Stimulated activated naive CD8-positive, alpha-beta T cell treated with anti-CD3 and anti-CD28 coated beads, Interleukin-15, Interleukin-2, amounts not matched to agents 100 U/mL and 50 U/mL, for 24 hours (primary cell): ENCODE results near the gene STARD3.
"Not testable (repeated sequence)": the region's sequence is repeated elsewhere in the genome, so short reads cannot be mapped to it uniquely, and the experiment has no call there.

Experiments used
- ATAC-seq: fragments of 150-1000 bp; cut with Tn5 transposase; one replicate; pipeline ENCODE4 v1.10.0; 2021
- DNase-seq: peaks from one replicate; pipeline ENCODE4 v3.0.0; 2021

STARD3 gene

DNA sequence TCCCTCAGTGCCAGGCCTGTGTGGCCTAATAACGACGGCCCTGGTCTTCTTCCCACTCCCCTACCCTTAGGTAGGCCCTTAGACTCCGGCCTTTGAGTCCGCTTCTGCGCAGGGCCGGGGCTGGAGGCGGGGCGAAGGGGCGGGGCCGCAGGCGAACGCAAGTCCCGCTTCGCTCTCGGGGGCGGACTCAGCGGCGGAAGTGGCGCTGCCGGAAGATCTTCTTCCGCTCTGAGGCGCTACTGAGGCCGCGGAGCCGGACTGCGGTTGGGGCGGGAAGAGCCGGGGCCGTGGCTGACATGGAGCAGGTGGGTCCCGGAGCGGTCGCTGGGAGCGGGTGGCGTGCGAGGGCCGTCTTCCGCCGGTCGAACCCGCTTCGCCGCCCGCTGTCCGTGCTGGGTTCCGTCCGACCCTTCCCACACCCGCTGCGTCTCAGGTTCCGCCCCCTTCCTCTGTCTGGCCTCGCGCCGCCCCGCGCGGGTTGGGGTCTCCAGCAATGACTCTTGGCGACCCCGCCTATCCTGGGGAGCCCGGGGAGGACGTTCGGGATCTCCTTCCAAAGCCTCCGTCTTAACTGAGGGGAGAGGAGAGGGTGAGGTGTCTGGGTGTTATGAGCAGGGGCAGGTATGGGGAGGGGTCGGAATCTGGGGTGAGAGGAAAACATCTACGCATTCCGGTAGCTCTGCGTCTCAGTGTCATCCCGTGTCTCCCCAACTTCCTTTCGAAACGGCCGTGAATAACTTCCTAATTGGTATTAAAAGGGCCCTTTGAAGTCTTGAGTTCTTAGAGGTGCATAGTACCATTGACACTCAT lies at the start of gene STARD3:
TSS of gene STARD3 (plus strand) at position 218 of the 810 bp plus-strand sequence. CDS start 16,388 bp downstream, outside the sequence.
- ATAC-seq = peak; percentile 94
- peak; percentile 96 for DNase-seq

DNA sequence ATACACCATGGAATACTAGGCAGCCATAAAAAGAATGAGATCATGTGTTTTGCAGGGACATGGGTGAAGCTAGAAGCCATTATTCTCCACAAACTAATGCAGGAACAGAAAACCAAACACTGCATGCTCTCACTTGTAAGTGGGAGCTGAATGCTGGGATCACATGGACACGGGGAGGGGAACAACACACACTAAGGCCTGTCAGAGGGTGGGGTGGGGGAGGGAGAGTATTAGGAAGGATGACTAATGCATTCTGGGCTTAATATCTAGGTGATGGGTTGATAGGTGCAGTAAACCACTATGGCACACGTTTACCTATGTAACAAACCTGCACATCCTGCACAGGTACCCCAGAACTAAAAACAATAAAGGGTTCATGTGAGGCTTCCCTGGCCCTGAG lies 46.8 kb upstream of the STARD3 start:
- not testable (repeated sequence) for ATAC-seq, DNase-seq

DNA sequence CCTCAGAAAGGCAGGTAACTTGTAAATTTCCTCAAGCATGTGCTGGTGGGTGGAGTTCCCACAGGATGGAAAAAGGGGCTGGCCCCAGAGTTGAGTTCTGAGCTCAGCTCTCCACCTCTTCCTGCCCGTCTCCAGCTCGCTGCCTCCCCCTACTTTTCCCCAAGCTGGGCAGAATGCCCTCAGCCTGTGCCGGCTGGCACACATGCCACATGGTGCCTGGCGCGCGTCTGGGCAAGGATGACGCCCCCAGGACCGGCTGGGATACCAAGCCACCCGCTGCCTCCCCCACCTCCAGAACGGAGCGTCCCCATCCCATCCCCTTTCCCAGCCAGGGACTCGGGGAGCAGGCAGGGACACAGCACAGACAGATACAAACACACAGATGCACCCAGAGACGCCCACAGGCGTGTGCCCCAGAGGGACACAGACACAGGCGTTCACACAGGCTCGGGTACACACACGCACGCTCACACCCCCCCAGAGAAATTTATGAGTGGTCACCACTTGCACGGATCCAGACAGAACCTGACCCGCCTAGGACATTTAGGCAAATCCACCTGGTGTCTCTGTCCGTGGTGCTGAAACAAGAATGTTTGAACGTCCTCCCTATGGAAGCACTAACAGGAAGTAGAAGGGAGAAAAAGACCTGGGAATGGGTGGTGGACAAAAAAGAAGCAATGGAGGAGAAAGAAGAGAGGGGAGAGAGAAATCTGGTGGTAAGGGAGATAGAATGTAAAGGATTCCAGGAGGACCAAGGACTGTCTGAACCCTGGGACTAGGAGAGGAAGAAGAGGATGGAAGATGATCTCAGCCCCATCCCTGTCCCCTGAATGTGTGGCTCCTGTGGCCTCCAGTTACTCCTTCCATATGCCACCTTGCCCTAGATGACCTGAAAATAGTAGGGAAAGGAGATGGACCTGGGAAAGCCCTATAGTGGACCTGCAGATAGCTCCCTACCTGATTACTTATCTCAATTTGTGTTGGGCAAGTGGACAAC lies 44.7 kb upstream of the STARD3 start:
- ATAC-seq (peak; percentile 36), DNase-seq (peak; percentile 39)

DNA sequence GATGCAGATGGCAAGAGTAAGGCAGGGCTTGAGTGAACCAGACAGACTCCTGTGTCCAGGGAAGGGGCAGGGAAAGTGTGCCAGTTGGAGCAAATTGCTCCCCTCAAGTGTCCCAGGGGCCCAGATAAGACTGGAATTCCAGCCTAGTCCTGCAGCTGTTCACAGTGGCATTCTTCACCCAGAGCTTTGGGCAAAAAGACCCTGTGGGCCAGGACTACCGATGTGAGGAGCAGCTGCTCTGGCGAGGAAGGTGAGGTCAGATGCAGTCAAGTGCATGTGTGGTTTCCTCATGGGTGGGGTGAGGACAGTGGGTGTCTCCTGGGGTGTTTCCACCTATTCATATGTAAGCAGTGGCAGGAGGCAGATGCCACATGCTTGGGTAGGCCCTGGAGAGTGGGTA lies 43.6 kb upstream of the STARD3 start:
- DNase-seq (no peak), ATAC-seq (no peak)

DNA sequence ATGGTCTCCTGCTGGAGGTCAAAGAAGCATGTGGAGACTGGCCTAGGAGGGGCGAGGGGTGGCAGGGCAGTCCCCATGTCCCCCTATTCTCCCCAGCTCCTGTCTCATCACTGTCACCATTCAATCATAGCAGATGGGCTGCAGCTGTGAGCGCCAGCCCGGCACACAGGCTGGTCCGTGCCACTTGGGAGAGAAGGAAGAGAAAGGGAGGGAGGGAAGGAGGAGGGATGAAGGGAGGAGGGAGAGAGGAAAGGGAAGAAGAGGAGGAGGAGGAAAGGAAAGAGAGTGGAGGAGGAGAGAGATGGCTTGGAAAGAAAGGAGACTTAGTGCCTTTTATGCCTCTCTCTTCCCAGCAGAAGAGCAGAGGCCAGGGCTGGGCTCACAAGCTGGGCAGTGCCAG lies 41.6 kb upstream of the STARD3 start:
- no peak for DNase-seq
- ATAC-seq = no peak

DNA sequence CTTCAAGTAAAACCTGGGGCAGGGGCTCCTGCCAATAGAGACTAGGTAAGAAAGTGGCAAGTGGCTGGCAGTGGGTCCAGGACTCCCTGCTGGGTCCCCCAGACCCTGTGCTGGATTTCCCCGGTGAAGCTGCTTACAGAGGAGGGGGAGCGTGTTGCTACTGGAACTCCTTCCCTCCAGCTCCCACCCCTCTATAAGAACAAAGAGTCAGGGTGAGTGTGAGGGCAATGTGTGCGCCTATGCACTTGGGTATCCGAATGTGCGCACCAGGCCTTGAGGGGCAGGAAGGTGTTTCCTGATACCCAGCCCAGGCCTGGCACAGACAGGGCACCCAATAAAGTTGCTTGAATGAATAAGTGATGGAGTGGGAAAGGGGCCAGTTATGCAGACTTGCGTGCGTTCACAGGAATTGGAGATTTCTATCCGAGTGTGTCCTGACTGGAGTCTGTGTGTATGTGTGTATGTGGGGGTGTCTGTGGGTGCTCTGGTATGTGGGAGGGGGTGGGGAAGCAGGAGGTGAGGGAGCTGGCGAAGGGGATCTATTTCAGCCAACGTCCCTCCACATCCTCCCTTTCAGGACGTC lies 40.9 kb upstream of the STARD3 start:
- DNase-seq (no peak), ATAC-seq (no peak)

DNA sequence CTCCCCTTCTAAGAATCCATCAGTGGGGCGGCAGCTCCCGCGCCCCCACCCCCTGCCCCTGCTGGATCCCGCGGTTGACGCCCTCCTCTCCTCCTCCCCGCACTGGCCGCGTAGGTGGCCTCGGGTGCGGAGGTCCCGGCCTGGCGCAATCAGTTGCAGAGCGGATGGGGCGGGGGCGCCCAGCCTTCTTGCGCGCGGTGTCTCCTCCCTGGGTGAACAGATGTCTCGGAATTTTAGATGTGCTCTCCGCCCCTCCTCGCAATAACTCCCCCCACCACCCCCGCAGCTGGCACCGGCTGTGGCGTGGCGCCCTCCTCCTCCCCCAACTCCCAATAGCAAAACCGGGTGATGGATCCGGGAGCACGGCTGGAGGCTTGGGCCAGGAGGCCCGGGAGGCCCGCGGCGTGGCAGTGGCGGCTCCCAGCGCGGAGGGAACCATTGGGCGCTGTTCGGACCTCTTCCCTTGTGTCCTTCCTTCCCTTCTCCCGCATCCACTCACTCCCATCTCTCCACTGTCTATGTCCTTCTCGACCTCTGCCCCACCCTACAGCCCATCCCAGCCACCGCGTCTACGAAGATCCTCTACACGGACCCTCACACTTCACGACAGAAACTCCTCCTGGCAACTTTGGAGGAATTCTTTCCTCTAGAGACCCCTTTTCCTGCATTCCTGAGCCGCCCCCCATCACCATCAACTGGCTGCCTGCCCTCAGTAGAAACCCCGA lies 40.2 kb upstream of the STARD3 start:
- no peak for DNase-seq
- no peak for ATAC-seq

DNA sequence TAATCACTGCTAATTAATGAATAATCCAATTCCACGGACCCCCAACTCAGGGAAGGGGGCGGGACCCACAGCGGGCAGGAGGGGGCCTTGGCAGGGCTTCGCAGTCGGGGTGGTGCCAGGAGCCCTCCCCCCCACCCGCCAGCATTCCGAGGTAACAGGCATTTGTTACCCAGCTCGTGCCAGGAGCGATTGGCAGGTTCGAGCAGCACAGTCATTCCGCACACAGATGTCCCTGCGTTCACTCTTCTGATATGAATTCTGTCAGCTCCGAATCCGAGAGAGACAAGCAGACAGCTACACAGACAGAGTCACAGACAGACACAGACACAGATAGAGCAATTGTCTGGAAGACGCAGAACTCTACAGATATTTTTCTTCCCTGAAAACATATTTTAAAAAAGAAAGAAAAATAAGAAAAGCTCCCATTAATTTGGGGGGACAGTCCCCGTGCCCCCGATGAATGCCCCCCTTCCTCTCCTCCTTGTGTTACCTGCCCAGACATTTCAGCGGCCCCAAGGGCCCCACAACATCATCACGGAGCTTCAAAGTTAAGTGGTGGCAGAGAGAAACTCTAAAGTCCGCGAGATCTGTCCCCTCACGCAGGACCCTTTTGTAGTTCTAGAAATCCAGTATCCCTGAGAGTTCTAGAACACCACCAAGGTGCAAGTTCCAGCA lies 39.4 kb upstream of the STARD3 start:
- DNase-seq (no peak), ATAC-seq (no peak)

DNA sequence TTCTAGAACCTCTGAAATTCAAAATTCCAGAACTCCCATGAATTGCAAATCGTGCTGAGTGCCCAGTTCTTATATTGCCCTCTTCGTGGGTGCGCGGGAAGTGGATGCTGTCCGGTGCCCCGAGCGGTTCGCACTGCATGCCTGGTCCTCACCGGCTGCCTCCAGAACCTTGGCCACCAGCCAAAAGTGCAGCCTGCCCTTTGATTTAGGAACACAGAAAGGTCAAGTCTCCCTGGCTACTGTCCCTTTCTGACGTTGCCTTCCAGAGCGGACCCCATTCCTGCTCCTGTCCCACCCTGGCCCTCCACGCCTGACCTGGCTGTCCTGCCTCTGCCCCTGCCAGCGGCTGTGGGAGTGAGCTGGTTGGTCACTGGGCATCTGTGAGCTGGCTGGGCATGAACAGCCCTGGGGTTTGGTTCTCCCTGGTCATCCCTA lies 38.9 kb upstream of the STARD3 start:
- ATAC-seq (no peak), DNase-seq (no peak)

DNA sequence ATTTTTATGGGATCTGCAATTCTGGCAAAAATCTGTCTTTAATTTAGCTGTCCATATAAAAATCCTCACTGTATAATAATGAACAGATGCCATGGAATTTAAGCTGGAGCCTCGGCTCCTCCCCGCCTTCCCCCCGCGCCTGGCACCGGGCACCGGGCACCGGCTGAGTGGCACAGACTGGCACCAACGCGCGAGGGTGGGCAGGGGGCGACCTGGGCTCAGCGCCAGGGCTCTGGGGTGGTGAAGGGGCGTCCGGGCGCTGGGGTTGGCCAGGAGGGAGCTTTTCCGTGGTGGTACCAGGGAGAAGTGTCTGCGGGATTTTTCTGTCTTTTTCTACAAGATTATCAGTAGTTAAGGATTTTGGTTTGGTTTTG lies 38.3 kb upstream of the STARD3 start:
- ATAC-seq (no peak), DNase-seq (no peak)

DNA sequence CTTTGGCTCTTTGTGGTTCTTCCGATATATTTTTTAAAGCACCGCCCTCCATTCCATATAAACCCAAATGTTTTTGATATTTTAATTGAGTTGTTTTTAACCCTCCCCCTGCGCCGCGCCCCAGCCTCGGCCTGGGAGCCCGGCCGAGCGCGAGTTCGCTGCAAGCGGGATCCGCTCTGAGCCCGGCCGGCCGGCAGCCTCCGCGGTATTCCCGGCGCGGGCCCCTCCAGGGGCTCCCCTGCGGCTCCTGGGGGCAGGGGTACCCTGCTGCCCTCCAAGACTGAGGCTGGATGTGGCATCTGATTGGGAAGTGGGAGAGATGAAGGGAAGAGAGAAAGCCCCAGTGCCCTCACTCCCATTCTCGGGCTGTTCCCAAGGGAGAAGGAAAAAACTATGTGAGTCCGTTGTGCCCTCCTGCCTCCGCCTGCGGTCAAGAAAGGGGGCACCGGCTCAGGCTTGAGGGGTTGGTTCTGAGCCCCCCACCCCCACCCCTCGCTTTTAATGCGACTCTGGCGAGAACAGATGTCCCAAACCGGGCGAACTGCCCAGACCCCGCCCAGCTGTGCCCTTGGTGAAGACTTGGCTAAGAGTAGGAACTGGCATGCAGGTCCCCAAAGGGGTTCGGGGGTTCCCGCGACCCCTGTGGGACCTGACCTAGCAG lies 37.8 kb upstream of the STARD3 start:
- no peak for DNase-seq
- ATAC-seq = no peak

DNA sequence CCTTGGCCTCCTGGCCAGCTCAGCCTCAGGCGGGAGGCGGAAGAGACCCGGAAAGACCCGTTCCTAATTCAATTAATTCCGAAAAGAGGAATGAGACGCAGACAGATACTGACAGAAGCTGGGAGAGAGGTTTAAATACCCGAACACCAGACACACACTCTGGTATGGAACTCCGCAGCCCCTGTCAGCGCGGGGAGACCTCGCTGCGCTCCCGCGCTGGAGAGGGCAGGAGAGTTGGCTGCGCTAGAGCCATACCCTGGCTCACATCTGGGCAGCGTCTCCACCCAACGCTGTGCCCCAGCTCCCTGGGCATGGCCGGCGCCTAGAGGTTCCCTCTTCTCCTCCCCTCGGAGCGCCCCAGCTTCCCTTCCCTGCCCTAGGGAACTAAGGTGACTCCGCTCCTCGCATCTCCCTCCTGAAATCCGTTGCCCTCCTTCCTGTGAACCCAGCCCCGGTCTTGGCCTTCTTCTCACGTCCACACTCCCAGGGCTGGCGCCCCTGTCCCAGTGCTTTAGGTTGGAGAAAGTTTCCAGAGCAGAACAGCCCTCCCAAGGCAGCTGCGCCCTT lies 37.2 kb upstream of the STARD3 start:
- DNase-seq (no peak), ATAC-seq (no peak)

DNA sequence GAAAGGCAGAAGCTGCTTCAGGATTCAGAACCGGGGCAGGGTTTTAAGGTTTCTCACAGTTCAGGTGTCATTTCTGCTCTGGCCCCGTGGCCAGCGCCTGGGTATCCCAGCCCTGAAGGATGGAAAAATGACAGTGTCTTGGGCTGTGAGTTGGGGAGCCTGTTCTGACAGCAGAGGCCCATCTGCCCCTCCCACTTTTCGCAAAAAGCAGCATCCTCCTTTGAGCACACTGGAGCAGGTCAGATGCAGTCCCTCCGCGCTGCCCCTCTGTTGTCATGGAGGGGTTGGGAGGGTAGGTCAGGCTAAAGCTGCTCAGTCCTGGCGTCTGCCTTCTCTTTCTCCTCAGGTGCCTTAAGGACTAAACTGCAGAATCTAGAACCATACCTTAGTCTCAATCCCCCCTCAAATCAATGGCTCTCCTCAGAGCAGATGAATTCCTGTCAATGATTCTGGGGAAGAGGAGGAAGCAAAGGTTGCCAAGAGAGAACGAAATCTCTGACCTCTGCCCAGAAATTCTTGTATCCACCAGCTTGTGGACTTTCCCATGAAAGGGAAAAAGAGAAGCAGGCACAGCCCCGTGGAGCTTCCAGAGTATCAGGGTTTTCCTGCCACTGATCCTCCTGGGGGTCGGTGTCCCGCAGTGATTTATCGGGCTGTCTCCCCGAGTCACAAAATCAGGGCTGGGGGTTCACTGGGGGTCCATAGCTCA lies 36.5 kb upstream of the STARD3 start:
- ATAC-seq (no peak), DNase-seq (no peak)

DNA sequence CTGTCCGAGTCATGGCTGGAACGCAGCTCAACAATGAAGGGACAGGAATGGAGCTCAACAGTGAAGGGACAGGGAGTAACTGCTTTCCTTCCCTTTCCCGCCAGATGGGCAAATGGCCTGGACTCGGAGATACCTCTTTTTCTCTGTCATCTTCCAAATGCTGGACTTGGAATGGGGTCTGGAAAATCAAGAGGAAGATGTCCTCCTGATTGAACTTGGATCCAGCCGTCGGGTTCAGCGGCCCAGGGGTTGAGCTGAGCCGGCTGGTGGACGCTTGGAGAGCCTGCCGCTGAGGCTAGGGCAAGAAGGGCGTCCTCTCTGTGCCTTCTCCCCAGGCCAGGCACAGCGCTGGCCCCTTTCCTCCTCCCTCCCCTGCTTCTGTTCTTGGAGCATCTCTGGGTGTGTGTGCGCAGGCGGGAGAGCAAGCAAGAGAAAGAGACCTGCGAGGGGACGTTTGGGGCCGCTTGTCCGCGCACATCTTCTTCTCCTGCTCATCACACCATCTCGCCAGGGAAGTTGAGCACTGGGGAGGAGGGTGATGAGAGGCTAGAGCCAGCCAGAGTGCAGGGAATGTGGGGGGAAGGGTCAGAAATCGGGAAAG lies 35.8 kb upstream of the STARD3 start:
- DNase-seq = no peak
- no peak for ATAC-seq

DNA sequence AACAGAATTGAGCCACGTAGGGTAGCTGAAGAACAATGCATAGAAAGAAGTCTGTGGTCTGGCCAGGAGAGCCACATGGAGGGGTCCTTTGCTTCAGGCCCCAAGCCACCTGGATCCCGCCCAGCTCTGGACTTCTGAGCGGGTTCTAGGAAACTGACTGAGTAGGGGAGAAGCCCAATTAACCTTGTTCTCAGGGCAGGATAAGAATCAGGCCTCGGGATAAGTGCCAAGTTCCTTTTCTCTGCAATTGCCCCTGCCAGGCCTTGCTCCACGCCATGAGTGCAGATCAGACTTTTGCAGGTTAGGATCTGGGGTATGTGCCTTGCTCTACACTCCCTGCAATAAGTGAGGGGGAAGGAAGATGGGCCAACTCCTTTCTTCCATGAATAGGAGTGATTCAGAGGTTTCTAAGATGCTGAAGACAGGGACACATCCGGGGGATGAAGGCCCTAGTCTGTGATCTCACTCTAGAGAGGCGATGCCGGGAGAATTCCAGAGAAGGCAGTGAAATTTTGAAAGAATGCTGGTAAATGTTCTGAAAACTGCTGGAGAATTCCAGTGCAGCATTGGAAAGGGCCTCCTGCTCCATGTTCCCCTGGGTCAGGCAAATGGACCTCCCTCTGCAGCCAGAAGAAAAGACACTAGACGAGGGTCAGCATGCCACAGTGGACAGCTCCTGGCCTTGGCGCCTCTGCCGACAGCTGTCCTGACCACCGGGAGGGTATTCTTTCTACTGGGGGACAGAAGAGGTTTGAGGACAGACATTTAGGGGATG lies 35.0 kb upstream of the STARD3 start:
- DNase-seq (no peak), ATAC-seq (no peak)

DNA sequence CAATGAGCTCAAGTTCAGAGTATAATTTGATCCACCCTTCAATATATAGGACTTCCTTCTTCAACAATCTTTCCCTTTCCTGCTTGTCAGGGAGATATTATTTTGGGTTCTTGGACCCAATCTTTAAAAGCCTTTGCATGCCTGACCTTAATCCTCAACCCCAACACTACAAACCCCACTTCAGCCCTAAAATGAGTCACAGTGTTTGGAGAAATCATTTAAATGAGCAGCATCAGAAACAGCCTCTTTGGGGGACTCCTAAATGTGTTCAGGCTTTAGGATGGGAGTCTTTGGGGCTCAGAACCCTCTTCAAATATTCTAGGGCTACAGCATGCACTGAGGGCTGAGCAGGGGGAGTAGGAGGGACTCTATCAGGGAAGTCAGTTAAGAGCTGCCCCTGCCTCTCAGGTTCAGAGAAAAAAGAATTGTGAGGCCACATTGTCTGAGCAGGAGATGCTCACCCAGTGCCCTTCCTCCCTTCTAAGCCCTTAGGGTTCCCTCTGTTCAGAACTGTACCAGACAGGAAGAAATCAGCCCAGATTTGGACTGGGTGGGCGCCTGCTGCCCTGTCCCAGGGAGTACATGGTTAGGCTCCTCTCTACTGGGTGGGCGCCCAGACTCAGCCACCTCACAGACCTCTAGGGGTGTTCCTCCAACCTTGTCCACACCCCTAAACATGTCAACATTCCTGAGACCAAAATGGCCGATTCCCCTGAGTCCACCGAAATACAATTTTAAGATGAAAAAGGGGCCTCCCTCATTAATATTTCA lies 34.2 kb upstream of the STARD3 start:
- no peak for ATAC-seq
- no peak for DNase-seq

DNA sequence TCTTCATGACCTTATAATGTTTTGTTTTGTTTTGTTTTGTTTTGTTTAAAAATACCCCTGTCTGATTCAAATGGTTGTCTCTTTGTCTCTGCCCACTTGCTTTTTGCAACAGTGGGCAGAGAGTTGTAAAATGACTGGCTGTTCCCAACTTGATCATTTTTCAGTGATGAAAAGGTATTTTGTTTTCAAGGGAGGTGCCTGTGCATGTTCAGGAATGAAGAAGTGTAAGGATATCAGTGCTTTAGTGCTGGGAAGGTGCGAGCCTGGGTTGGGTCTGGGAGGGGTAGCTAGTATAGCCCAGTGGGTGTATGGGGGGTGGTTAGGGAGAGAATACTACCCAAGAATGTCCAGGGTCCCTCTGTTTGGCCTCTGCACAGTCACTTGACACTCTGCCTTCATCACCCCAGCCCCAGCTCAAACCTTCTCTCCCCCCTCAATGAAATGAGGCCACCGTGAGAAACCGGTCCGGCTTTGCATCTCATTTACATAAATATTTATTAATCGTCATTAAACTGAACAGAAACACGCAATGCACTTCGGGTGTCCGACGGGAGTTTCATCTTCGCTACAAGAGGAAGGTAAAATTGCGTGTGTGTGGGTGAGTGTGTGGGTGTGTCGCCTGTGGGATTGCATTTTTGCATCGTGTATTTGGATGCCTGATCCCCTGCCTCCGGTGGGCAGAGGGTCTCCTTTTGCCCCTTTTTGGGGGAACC lies 33.5 kb upstream of the STARD3 start:
- no peak for DNase-seq
- ATAC-seq = no peak
